H1 (cell line): ENCODE results near the gene RNF220. TPM values are rescaled to one million over a fixed set of nuclear protein-coding genes. Genes with fewer than 3 reads are reported as not detected.

ENCODE experiments used
- ASH2L ChIP-seq: fragments of 200-600, 300-600 bp; sonication (generic); IDR thresholded peaks from one replicate; pipeline ENCODE4 v1.7.1; 2017; ENCODE audit warnings: low read length
- ATF2 ChIP-seq: IDR thresholded peaks from 2 replicates; pipeline ENCODE4 v1.6.1; 2012; ENCODE audit warnings: low read length, inconsistent platforms
- CHD7 ChIP-seq: fragments of 300-600 bp; sonication (generic); IDR thresholded peaks from 2 replicates; pipeline ENCODE4 v1.7.1; 2012; ENCODE audit warnings: low read length, moderate library complexity, mild to moderate bottlenecking, inconsistent platforms; ENCODE audit not compliant: insufficient replicate concordance
- polyA plus RNA-seq, 7 experiments: library from polyadenylated mRNA; depleted of rRNA in 3 of 7; stranded (reverse) in 5 of 7; unstranded in 2 of 7; fragments of >200 nt in 5 of 7; fragments of 200-250 nt in 2 of 7; gene quantifications; 1 replicate in 5 of 7; 2 replicates in 1 of 7; 4 replicates in 1 of 7; pipeline versions ENCODE4 v1.2.1 to v1.2.3, GENCODE V29; 2011 to 2013; ENCODE audit warnings: missing spikeins in 2 of 7, mixed read lengths in 2 of 7
- total RNA-seq: library from RNA; stranded (reverse); fragmentation: NEBNext Ultra II Directional; extraction: Animal tissue kit (Norgen Biotek cat#: 25700); gene quantifications from 2 replicates; pipeline ENCODE4 v1.2.1, GENCODE V29; 2021

The RNF220 gene
- total and polyA plus RNA-seq, 2 of the 8 experiments (the other 6 are each of a cell fraction or from before 2014, with no cell fraction given), result 123 to 160 TPM

GRCh38 chr1:44500181-44501046 lies 95.4 kb downstream of the RNF220 start (continued):
- TF ChIP-seq CHD7 (no peak), ATF2 (no peak), ASH2L (peak; percentile 59)
